Measurements from ENCODE around the gene ZNF490.

GRCh38 chr19:12642506-12642905 lies 31.9 kb upstream of the ZNF490 start:
- TF ChIP-seq POLR2A (IDR thresholded peaks at IDR 0.05) (no peak), EP300 (IDR thresholded peaks at IDR 0.05) (no peak)
- TF ChIP-seq, protein P1, sequence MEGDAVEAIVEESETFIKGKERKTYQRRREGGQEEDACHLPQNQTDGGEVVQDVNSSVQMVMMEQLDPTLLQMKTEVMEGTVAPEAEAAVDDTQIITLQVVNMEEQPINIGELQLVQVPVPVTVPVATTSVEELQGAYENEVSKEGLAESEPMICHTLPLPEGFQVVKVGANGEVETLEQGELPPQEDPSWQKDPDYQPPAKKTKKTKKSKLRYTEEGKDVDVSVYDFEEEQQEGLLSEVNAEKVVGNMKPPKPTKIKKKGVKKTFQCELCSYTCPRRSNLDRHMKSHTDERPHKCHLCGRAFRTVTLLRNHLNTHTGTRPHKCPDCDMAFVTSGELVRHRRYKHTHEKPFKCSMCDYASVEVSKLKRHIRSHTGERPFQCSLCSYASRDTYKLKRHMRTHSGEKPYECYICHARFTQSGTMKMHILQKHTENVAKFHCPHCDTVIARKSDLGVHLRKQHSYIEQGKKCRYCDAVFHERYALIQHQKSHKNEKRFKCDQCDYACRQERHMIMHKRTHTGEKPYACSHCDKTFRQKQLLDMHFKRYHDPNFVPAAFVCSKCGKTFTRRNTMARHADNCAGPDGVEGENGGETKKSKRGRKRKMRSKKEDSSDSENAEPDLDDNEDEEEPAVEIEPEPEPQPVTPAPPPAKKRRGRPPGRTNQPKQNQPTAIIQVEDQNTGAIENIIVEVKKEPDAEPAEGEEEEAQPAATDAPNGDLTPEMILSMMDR (IDR thresholded peaks at IDR 0.05): no peak

All from ovary (tissue), 3 donors.